ENCODE measurements around the gene FMNL3.
A peak's percentile ranks its signal among the peaks of the same experiment; 100 is the strongest.

The FMNL3 gene

DNA sequence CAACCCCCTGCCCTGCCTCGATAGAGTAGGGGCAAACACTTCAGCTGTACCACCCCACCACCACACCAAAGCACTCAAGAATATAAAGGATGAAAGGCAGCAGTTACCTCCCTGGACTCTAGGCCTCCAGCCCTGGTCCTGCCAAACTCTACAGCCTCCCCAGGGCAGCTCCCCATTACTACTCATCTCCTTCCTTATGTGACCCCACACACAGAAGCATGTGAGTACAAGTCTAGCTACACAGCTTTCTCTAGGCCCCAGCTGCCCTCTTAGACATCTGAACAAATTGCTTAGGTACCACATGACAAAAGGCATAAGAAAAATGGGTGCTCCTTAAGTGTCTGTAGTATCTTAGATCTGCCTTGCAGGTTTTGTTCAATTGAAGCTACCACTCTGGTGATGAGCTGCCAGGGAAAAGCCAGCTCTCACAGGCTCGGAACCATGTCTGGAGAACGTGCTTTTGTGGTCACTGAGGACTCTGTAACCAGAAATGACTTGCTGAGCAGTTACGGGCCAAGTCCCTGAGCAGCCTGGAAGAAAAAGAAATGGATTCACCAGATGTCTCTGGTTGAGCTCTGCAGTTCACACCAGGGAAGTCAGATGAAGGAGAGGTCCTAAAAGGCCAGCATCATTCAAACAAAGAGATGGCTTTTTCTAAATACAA lies 32.8 kb downstream of the FMNL3 start:
- no peak for DNase-seq (ENCODE audit: low spot score)

- DNase-seq (ENCODE audit: low spot score): peak; percentile 49
These were observed 33.5 kb downstream of the FMNL3 start for GRCh38 chr12:49673446-49674317.

- no peak for DNase-seq (ENCODE audit: low spot score)
These were observed 34.6 kb downstream of the FMNL3 start for GRCh38 chr12:49672301-49673217.

GRCh38 chr12:49671031-49671765 lies 36.0 kb downstream of the FMNL3 start:
- no peak for DNase-seq (ENCODE audit: low spot score)

GRCh38 chr12:49669796-49670195 lies 37.4 kb downstream of the FMNL3 start:
- DNase-seq (ENCODE audit: low spot score): no peak

DNA sequence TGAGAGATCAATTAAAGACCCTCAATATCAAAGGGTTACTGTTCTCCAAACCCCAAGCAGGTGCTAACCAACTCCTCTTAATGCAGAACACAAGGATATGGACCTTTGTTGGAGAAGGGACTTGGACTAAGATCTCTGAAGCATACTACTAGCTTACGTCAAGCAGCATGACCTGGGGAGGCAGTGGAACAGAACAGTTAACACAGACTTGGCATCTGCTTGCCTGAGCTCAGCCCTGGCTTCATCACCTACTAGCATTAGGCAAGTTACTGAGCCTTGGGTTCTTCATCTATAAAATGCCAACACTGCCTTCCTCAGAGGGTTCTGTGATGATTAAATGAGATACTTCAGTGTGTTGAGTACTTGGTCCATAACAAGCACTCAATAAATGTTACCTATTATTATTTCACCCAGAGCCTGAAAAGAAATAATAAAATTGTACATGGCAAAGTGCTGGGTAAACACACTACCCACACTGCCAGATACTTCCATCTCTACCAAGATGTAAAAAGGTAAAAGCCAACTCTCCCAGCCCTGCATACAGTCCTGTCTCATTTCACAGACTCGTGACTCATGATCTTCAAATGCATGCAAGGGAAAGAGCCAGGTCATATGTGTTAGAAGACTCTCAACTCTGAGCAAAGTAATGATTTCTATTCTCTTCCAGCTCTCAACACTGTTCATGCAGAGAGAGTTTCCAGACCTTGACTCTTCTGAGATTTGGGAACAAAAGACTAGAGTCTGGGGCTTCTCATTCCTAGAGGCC lies 39.7 kb downstream of the FMNL3 start:
- DNase-seq (ENCODE audit: low spot score): no peak

DNA sequence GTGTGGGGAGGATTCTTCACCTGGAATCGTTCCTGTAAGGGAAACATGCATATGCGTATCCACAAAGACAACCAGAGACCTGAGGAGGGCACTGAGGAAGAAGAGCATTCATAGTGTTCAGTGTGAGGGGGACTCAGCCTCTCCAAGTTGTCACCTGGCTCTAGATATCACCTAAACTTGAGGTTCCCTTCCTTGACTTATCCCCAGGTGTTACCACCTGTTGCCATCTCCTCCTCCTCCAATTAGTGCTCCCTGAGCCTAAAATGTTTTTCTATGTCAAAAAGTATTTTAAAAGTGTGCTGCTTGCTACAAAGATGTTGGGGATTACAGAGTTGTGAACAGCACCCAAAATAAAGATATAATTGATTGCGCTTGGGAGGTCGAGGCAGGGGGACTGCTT lies 41.0 kb downstream of the FMNL3 start:
- DNase-seq (ENCODE audit: low spot score): no peak

GRCh38 chr12:49665384-49665783 lies 41.8 kb downstream of the FMNL3 start:
- no peak for DNase-seq (ENCODE audit: low spot score)

DNA sequence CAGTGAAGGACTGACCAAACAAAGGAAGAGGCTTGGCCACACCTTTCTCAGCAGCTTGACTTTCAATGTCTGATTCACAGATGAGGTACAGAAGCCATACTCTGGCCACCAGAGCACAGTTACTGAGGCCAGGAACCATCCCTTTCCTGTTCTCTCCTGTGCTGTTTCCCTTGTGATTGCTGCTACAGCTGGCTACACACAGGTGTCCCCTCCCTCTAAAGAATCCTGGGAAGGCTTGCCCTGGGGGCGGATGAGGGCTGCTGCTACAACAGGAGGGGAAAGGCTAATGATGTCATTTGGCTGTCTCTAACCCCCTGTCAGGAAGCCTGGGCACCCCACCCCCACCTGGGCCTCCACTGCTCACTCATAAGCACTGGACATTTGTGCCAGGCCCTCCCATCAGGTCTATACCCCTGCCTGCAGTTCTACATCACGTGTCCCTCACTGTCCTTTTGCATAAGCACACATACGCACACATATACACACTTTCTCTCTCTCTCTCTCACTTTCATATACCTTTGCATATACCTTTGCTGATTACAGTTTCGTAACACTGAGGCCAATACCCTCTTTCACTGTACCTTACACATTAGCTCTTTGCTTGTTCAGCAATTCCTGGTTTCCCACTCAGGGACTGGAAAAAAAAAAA lies 42.5 kb downstream of the FMNL3 start:
- no peak for DNase-seq (ENCODE audit: low spot score)

DNA sequence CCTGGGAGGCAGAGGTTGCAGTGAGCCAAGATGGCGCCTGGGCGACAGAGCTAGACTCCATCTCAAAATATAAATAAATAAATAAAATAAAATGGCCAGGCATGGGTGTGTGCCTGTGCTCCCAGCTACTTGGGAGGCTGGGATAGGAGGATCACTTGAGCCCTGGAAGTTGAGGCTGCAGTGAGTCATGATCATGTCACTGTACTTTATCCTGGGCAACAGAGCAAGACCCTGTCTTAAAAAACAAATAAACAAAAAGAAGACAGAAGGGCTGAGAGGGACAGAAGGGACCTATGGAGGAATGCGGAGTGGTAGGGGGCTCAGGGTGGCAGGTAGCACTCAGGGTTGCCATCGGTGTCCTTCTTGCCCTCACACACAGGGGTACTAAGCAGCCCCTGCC lies 43.0 kb downstream of the FMNL3 start:
- DNase-seq (ENCODE audit: low spot score): no peak

- DNase-seq (ENCODE audit: low spot score): no peak
These were observed 44.0 kb downstream of the FMNL3 start for GRCh38 chr12:49662998-49663843.

DNA sequence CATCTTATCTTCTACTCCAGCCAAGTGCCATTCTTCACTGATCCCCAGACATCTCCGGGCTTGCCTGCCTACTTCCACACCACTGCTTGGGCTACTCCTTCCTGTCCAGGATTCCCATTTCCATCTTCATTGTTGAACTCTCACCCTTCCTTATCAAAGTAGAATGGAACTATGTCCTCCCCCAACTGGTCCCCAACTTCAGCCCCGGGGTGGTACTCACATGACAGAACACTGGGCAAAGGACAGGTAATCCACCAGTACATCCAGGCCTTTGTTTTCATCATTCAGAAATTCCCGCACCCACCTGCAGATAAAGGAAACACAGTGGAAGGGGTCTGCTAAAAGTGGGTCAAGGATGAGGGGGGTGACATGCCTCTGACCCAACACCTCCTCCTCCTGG lies 45.5 kb downstream of the FMNL3 start:
- no peak for DNase-seq (ENCODE audit: low spot score)

DNA sequence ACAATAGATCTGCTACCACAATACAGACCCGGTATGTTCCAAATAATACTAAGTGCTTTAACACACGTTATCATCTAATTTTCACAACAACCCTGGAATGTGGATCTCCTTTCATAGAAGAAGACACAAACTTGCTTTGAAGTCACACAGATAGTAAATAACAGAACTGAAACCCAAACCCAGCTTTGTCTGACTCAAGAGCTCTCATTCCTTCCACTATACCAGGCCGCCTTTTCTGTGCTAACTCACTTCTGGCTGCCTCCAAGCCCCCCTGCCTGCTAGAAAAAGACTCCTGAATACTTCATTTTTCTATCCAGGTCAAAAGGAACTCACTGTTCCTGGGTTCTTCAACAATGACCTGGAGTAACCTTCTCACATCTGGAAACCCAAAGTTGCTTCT lies 46.0 kb downstream of the FMNL3 start:
- DNase-seq (ENCODE audit: low spot score): no peak

DNA sequence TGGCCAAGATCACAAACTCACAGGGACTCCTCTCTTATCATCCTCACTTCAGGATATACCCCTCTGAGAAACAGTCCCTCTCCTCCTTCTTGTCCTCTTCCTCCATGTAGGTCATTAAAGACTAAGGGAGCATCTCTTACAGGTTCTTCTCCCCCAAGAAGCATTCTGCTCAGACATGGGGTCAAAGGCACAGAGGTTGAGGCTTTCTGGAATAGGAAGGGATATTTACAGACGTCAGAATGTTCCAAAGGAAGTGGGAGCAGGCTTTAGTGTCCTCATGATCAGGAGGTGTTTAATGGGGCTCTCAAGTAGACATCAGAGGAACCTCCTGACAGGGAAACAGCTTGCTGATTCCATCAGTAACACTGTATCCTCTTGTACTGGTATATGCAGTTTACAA lies 47.5 kb downstream of the FMNL3 start:
- no peak for DNase-seq (ENCODE audit: low spot score)

DNA sequence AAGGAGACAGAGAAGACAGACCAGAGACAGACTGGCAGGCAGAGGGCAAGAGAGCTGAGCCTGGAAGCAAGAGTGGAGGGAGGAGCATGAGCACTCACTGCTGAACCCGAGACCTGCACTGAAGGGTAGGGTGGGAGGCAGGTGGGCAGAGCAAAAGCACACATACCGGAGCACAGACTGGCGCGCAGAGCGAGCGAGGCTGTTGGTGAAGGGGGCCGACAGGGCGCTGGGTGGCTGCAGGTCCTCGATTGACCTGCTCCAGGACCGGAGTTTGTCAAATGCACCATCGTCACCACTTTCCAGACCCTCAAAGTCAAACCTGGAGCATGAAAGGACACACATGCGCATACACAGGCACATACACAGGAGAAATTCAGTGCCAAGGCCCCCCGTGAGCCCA lies 48.9 kb downstream of the FMNL3 start:
- no peak for DNase-seq (ENCODE audit: low spot score)

- no peak for DNase-seq (ENCODE audit: low spot score)
These were observed 51.5 kb downstream of the FMNL3 start for GRCh38 chr12:49655595-49656236.

DNA sequence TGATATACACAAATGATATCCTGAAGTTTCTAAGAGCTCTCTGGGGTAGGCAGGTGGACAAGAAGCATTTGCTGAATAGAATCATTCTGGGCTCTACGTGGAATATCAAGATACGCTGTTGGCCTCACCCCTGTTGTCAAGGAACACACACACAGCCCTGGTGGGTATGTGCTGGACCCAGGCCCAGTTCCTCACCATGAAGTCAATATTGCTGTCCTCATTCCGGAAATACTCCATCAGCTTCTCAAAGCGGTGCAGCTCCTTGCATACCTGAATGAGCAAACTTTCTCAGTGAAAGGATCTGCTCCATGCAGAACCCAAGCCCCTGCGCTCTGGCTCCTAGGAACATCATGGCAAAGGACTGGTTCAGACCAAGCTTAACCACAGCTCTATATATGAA lies 52.5 kb downstream of the FMNL3 start:
- no peak for DNase-seq (ENCODE audit: low spot score)

DNA sequence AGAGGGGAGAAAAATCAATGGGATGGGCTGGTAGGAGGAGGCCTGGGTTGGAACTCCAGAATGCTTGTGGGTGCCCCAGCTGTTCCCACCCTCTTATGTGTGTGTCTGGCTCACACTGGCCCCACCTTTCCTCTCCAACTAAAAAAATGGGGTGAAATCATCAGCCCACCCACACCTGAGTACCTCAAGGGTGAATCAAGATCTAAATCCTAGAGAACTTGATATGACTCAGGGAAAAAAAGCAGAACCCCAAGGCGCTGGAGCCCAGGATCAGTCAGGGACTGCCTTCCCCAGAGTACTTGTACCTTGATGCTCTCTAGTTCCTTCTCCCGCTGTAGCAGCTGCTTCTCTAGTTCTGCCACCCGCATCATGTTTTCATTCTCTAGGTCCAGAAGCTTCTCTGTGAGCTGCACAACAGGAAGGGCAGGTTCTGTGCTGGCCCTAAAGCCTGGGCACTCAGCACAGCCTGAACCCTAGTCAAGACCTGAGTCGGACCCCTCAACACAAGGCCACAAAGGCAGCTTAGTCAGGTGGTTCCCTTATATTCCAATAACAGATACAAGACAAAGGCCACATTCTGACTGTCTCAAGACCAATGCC lies 54.2 kb downstream of the FMNL3 start:
- no peak for DNase-seq (ENCODE audit: low spot score)

GRCh38 chr12:49651855-49652254 lies 55.4 kb downstream of the FMNL3 start:
- no peak for DNase-seq (ENCODE audit: low spot score)

Measured in D341Med (cell line).